GM20431 (cell line): ENCODE data around the gene P3H1.

ENCODE experiments used
- in situ Hi-C: fragments of 300-500 bp; cut with MseI, MboI; formaldehyde crosslinking; loops from one replicate; pipeline ENCODE4 v1.15.0; 2020; ENCODE audit warnings: low sequenced_read_pairs; ENCODE audit not compliant: unreplicated experiment

Gene P3H1

GRCh38 chr1:42748021-42748420 is 18.8 kb downstream of the P3H1 start:
- in situ Hi-C loops = loop anchor here (10.0 to 25.0 kb wide), 2 partner anchors 163 to 386 kb away; no protein-coding TSS in a partner anchor

GRCh38 chr1:42747125-42747524 is 19.7 kb downstream of the P3H1 start:
- in situ Hi-C loops = loop anchor here (10.0 to 25.0 kb wide), 2 partner anchors 162 to 385 kb away; no protein-coding TSS in a partner anchor

- in situ Hi-C loops = loop anchor here (10.0 to 25.0 kb wide), 2 partner anchors 162 to 384 kb away; no protein-coding TSS in a partner anchor
Observed at GRCh38 chr1:42746436-42747105, 20.3 kb downstream of the P3H1 start.

- in situ Hi-C loops = loop anchor here (10.0 to 25.0 kb wide), 2 partner anchors 161 to 384 kb away; no protein-coding TSS in a partner anchor
Observed at GRCh38 chr1:42745851-42746250, 21.0 kb downstream of the P3H1 start.

GRCh38 chr1:42744148-42744413 is 22.7 kb downstream of the P3H1 start:
- in situ Hi-C loops = loop anchor here (10.0 to 25.0 kb wide), 2 partner anchors 159 to 382 kb away; no protein-coding TSS in a partner anchor

GRCh38 chr1:42743317-42744147 is 23.3 kb downstream of the P3H1 start:
- in situ Hi-C loops = loop anchor here (10.0 to 25.0 kb wide), 2 partner anchors 159 to 381 kb away; no protein-coding TSS in a partner anchor

GRCh38 chr1:42742617-42743316 is 24.1 kb downstream of the P3H1 start:
- in situ Hi-C loops = loop anchor here (10.0 to 25.0 kb wide), 2 partner anchors 158 to 380 kb away; no protein-coding TSS in a partner anchor

- in situ Hi-C loops = loop anchor here (10.0 to 25.0 kb wide), 2 partner anchors 157 to 380 kb away; no protein-coding TSS in a partner anchor
Observed at GRCh38 chr1:42742141-42742540, 24.7 kb downstream of the P3H1 start.

- in situ Hi-C loops = loop anchor here (10.0 to 25.0 kb wide), 2 partner anchors 157 to 379 kb away; no protein-coding TSS in a partner anchor
Observed at GRCh38 chr1:42741706-42742105, 25.1 kb downstream of the P3H1 start.

GRCh38 chr1:42740851-42741580 is 25.8 kb downstream of the P3H1 start:
- in situ Hi-C loops = loop anchor here (10.0 to 25.0 kb wide), 2 partner anchors 156 to 379 kb away; no protein-coding TSS in a partner anchor

- in situ Hi-C loops = loop anchor here (10.0 to 25.0 kb wide), 2 partner anchors 155 to 378 kb away; no protein-coding TSS in a partner anchor
Observed at GRCh38 chr1:42739753-42740700, 26.8 kb downstream of the P3H1 start, which contains the start of gene CLDN19. CLDN19 (minus strand) TSS chr1:42740236; CDS start chr1:42740063, 173 bp downstream.

GRCh38 chr1:42738678-42739226 is 28.1 kb downstream of the P3H1 start:
- in situ Hi-C loops = loop anchor here (25.0 kb wide), 1 partner anchor 376 kb away; no protein-coding TSS in a partner anchor

- in situ Hi-C loops = loop anchor here (25.0 kb wide), 1 partner anchor 376 kb away; no protein-coding TSS in a partner anchor
Observed at GRCh38 chr1:42737986-42738677, 28.7 kb downstream of the P3H1 start.

GRCh38 chr1:42737257-42737656 is 29.6 kb downstream of the P3H1 start:
- in situ Hi-C loops = loop anchor here (25.0 kb wide), 1 partner anchor 375 kb away; no protein-coding TSS in a partner anchor

- in situ Hi-C loops = loop anchor here (25.0 kb wide), 1 partner anchor 374 kb away; no protein-coding TSS in a partner anchor
Observed at GRCh38 chr1:42736571-42737200, 30.1 kb downstream of the P3H1 start.

- in situ Hi-C loops = loop anchor here (25.0 kb wide), 1 partner anchor 374 kb away; no protein-coding TSS in a partner anchor
Observed at GRCh38 chr1:42736152-42736551, 30.7 kb downstream of the P3H1 start.
